BE2C (cell line): Measurements from ENCODE around the gene GP2.

ENCODE experiments used
- DNase-seq: peaks from one replicate; pipeline ENCODE4 v3.0.0-alpha.2; 2020
- H3K27me3 ChIP-seq: fragments of 250-450 bp; sonication (Bioruptor Pico); 2 replicates; pipeline ENCODE4 v1.5.1; 2020; ENCODE audit warnings: mild to moderate bottlenecking
- H3K36me3 ChIP-seq: fragments of 250-450 bp; sonication (Bioruptor Pico); 2 replicates; pipeline ENCODE4 v1.5.1; 2020; ENCODE audit warnings: mild to moderate bottlenecking
- H3K4me1 ChIP-seq: fragments of 250-450 bp; sonication (Bioruptor Pico); 2 replicates; pipeline ENCODE4 v1.5.1; 2020
- H3K4me3 ChIP-seq: 2 replicates; pipeline ENCODE4 v1.5.1; 2011; ENCODE audit warnings: low read depth, low read length
- H3K9me3 ChIP-seq: fragments of 250-450 bp; sonication (Bioruptor Pico); 2 replicates; pipeline ENCODE4 v1.5.1; 2020
- TF ChIP-seq, protein P1 (sequence below): IDR thresholded peaks from 2 replicates; pipeline ENCODE4 v1.5.1; 2012; ENCODE audit warnings: mild to moderate bottlenecking, low read depth, low read length

Gene GP2

DNA sequence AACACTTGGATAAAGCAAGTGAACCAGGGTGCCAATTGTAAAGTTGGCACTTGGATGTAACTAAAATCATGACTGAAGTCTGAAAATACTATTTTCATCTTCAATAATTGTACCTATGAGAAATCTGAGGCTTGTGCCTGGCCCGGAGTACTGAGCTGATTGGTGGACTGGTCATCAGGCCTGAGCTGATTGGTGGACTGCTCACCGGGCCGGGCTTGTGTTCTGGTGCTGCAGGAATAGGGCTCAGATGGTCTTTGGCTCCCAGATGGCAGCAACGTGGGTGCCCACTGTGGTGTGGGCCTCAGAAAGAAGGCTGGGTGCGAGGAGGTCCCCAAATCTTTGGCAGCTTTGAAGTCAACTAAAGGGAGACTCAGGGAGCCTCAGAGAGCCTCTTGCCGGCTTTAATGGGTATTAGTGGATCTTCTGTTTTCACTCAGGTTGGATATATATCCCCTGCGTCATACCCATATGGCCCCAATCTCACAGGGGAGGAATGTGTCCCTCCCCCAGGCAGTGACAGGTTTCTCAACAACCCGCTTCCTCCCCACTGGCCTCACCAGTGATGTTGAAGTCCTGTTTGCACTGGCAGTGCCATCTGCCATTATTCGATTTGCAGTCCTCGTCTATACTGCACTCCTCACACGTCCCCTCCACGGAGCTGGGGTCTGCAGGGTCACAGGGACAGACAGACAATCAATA is 20.5 kb upstream of the GP2 start:
- H3K36me3 ChIP-seq, result no peaks in the 10 kb centered on the region
- TF ChIP-seq, protein P1, sequence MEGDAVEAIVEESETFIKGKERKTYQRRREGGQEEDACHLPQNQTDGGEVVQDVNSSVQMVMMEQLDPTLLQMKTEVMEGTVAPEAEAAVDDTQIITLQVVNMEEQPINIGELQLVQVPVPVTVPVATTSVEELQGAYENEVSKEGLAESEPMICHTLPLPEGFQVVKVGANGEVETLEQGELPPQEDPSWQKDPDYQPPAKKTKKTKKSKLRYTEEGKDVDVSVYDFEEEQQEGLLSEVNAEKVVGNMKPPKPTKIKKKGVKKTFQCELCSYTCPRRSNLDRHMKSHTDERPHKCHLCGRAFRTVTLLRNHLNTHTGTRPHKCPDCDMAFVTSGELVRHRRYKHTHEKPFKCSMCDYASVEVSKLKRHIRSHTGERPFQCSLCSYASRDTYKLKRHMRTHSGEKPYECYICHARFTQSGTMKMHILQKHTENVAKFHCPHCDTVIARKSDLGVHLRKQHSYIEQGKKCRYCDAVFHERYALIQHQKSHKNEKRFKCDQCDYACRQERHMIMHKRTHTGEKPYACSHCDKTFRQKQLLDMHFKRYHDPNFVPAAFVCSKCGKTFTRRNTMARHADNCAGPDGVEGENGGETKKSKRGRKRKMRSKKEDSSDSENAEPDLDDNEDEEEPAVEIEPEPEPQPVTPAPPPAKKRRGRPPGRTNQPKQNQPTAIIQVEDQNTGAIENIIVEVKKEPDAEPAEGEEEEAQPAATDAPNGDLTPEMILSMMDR, result no peak
- no peaks in the 10 kb centered on the region for H3K4me1 ChIP-seq
- H3K4me3 ChIP-seq, result no peak overlapping the region
- no peaks in the 10 kb centered on the region for H3K27me3 ChIP-seq
- DNase-seq, result no peak
- no peaks in the 10 kb centered on the region; the same call in 1 of the 2 replicates for H3K9me3 ChIP-seq

DNA sequence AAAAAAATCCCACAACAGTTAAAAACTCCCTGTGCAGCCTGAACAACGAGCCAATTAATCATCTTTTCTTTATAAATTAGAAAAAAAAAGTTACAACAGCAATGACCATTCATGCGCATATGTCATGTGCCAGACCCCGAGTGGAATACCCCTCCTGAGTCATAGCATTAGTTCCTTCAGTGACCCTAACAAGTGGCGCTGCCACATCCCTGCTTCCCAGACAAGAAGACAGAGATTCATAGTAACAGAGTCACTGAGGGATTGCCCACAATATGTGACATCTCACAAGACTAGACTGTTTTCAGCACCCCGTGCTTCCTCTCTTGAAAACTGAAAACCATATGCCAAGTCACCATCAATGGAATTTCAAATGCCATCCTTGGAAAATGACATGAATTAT is 17.3 kb upstream of the GP2 start:
- H3K4me3 ChIP-seq, result no peak overlapping the region
- no peaks in the 10 kb centered on the region; the same call in 1 of the 2 replicates for H3K9me3 ChIP-seq
- TF ChIP-seq, protein P1, result no peak
- no peaks in the 10 kb centered on the region for H3K27me3 ChIP-seq
- no peaks in the 10 kb centered on the region for H3K36me3 ChIP-seq
- no peak for DNase-seq
- H3K4me1 ChIP-seq, result no peaks in the 10 kb centered on the region

- no peak overlapping the region for H3K4me3 ChIP-seq
- no peaks in the 10 kb centered on the region for H3K36me3 ChIP-seq
- no peaks in the 10 kb centered on the region for H3K4me1 ChIP-seq
- TF ChIP-seq, protein P1, result no peak
- H3K9me3 ChIP-seq, result no peaks in the 10 kb centered on the region
- no peak for DNase-seq
- H3K27me3 ChIP-seq, result no peaks in the 10 kb centered on the region
These were observed 12.4 kb upstream of the GP2 start for GRCh38 chr16:20339744-20340143.

DNA sequence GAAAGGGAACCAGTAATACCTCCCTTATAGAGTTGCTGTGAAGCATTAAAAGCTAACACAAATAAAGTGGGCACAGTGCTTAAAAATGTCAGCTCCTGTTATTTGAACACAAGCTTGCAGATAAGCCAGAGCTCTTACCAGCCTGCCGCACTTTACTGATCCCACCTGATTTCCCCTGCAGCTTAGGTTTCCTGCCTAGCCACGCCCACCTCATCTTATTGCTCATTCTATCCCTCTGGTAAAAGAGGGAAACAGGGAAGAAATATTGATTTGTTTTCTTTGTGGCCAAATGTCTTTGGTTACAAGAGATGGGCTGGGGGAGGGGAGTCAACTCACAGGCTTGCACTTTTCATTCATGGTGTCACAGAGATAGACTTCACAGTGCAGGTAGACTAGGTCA is 9.6 kb upstream of the GP2 start:
- Histone ChIP-seq H3K27me3 (no peaks in the 10 kb centered on the region), H3K4me1 (no peaks in the 10 kb centered on the region), H3K4me3 (no peak overlapping the region), H3K9me3 (no peaks in the 10 kb centered on the region), H3K36me3 (no peaks in the 10 kb centered on the region)
- TF ChIP-seq, protein P1, result no peak
- DNase-seq, result no peak

DNA sequence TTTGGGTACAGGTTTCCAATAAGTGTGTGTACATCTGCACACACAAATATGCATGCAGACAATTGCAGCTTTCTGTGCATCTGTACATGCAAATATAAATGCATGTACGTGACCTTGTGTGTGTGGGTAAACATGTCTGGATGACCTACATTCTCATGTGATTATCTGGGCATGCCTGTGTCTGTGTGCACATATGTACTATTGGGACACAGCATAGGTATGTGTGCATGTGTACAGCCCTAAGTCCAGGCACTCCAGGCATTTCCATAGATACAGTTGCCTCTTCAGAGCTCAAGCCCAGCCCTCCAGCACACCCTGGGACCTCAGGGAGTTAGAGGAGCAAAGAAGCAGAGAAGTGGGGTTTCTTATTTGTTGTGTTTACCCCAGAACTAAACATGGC is 7.1 kb upstream of the GP2 start:
- TF ChIP-seq, protein P1, result no peak

DNA sequence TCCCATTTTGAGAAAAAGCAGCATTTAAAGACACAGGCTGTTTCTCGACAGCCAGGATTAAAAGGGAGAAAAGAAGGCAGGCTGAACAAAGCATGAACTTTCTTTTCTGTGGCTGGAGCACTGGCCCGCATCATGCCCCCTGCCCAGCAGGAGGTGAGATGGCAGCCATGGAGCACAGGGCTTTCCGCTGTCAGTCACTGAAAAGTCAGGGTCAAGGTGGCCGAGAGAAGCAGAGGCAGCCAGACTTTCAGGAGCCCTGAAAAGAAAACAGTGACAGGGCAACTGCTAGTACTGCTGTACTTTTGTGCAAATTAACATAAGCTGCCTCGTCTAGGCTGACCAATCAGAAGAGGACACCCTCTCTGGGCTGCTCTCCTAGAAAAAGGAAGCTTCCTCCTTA is 5.8 kb upstream of the GP2 start:
- Histone ChIP-seq H3K36me3 (no peaks in the 10 kb centered on the region), H3K27me3 (no peaks in the 10 kb centered on the region), H3K4me3 (no peak overlapping the region), H3K4me1 (no peaks in the 10 kb centered on the region), H3K9me3 (no peaks in the 10 kb centered on the region)
- TF ChIP-seq, protein P1, result no peak
- DNase-seq, result no peak

More for the DNA sequence above, 7.1 kb upstream of the GP2 start:
- Histone ChIP-seq H3K9me3 (no peaks in the 10 kb centered on the region), H3K4me1 (no peaks in the 10 kb centered on the region), H3K36me3 (no peaks in the 10 kb centered on the region), H3K4me3 (no peak overlapping the region), H3K27me3 (no peaks in the 10 kb centered on the region)
- DNase-seq, result no peak
